GM12892 (cell line): ENCODE results near the gene HELZ2.
"Not testable (repeated sequence)": the region's sequence is repeated elsewhere in the genome, so short reads cannot be mapped to it uniquely, and the experiment has no call there.

ENCODE experiments used
- DNase-seq: peaks from one replicate; pipeline ENCODE4 v3.0.0; 2011; ENCODE audit not compliant: insufficient read length
- FAIRE-seq: peaks from 2 replicates; lab custom pipeline; 2011; peaks lifted over from hg19 to GRCh38; lab: Jason Lieb, UNC
- POLR2A ChIP-seq: IDR thresholded peaks from 2 replicates; pipeline ENCODE4 v1.6.1; 2011; ENCODE audit warnings: low read depth, low read length, control low read depth
- POLR2AphosphoS5 ChIP-seq: IDR thresholded peaks from 2 replicates; pipeline ENCODE4 v1.6.1; 2011; ENCODE audit warnings: low read depth, low read length, control low read depth
- TAF1 ChIP-seq: IDR thresholded peaks from 2 replicates; pipeline ENCODE4 v1.6.1; 2011; ENCODE audit warnings: low read depth, mild to moderate bottlenecking, control low read depth, low read length, borderline replicate concordance

Gene HELZ2

GRCh38 chr20:63574829-63575743 lies 1.0 kb upstream of the HELZ2 start:
- no peak for FAIRE-seq
- no peak for DNase-seq
- TF ChIP-seq POLR2A = no peak
- TF ChIP-seq TAF1 = no peak
- no peak for TF ChIP-seq POLR2AphosphoS5

DNA sequence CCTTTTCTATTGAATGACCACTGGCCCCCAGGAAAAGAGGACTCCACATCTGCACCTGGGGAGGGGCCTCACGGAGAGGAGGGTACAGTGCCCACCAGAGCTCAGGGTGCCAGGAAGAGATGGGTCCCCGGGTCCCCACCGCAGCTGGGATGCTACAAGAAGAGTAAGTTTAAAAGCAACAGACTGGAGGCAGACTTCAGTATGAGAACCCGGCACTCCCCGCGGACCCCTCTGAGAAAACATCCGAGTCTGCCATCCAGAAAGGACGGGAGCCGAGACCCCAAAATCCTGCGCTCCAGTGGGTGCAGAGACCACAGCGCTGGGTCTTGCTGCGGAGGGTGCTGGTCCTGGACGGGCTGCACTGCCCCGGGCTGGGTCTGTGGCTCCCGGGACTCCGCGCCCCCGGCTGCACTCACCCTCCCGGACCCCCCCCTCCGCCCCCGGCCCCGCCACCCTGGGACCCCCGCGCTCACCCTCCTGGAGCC lies 350 bp downstream of the HELZ2 start:
- TF ChIP-seq TAF1 (no peak), POLR2AphosphoS5 (no peak), POLR2A (no peak)
- no peak for FAIRE-seq
- no peak for DNase-seq

- no peak for TF ChIP-seq POLR2AphosphoS5
- no peak for DNase-seq
These were observed 1.0 kb downstream of the HELZ2 start for GRCh38 chr20:63572788-63573646.

GRCh38 chr20:63572071-63572787 lies 1.8 kb downstream of the HELZ2 start:
- DNase-seq = no peak
- FAIRE-seq = no peak
- TF ChIP-seq POLR2A = no peak
- TF ChIP-seq POLR2AphosphoS5 = no peak
- no peak for TF ChIP-seq TAF1

More at GRCh38 chr20:63572788-63573646, 1.0 kb downstream of the HELZ2 start:
- FAIRE-seq = no peak

- FAIRE-seq, DNase-seq: not testable (repeated sequence)
These were observed 3.0 kb downstream of the HELZ2 start for GRCh38 chr20:63571087-63571478.

GRCh38 chr20:63570281-63571086 lies 3.6 kb downstream of the HELZ2 start:
- no peak for TF ChIP-seq POLR2AphosphoS5
- TF ChIP-seq POLR2A = no peak
- no peak for TF ChIP-seq TAF1
- no peak for DNase-seq
- no peak for FAIRE-seq

DNA sequence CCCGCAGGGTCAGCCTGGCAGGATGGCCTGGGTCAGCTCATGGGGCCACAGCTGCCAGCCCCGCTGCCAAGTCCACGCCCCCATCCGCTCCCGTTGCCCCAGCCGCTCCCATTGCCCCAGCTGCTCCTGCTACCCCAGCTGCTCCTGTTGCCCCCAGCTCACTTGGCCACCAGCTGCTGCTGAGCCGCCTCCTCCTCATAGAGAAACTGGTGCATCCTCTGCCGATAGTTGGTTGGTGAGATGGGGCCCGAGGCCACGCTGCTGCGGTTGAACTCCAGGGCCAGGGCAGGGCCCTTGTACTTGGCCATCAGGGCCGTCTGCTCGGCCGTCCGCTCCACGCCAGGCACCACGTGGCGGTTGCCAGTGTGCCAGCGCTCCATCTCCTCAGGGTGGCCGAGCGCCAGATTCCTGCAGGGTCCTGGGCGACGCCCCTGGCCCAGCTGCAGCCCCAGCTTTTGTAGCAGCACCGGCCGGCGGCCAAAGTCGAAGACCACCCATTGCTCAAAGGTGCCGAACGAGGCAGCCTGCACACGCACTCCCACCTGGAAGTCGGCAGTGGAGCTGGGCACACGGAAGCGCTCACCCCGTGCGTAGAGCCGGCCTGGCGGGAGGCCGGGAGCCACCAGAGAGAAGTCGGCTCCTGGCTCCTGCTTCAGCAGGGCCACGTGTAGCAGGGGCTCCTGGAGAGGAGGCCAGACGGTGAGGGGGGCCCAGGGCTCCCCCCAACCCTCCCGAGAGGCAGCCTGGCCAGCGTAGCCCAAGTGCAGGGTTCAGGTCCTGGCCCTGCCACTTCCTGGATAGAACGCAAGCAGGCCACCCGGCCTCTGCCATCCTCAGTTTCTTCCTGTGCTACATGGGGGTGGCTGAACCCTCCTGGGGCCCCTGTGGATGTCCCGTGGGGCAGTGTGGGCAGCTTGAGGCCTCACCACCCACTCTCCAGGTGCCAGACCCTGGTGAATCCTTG lies 4.8 kb downstream of the HELZ2 start:
- FAIRE-seq (peak; percentile 9), DNase-seq (no peak)
- no peak for TF ChIP-seq TAF1
- no peak for TF ChIP-seq POLR2AphosphoS5
- no peak for TF ChIP-seq POLR2A

DNA sequence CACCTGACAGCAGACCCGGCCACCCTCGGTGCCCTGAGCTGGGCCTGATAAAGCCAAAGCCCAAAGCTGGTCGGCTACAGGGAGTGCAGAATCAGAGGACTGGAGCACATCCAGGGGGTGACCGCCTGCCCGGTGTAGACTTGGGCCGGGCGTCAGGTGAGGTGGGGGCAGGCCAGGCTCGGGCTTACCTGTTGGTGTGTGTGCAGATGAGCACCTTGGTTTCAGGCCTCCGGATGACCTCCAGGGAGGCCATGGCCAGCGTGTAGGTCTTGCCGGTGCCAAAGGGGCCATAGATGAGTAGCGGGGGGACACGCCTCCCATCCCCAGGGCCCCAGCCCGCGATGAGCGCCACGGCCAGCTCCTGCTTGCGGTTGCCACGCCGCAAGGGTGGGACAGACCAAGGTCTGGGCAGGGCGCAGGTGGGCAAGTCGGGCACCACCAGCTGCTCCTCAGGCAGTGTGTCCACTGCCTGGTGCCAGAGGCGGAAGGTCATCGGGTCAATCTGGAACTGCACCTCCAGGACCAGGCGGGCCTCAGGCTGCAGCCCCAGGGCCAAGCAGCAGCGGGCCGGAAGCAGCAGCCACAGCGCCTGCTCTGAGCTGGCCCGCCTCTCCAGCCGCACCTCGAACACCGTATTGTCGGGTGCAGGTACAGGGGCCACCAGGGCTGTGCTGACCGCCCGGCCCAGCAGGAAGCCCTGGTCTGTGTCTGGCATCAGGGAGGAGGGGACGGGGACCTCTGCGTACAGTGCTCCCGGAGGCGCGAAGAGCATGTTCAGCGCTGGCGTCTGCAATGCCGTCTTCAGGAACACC lies 5.7 kb downstream of the HELZ2 start:
- DNase-seq (no peak), FAIRE-seq (peak; percentile 36)
- peak; percentile 33; the same call in 1 of the 2 replicates for TF ChIP-seq POLR2A
- TF ChIP-seq TAF1 = no peak

DNA sequence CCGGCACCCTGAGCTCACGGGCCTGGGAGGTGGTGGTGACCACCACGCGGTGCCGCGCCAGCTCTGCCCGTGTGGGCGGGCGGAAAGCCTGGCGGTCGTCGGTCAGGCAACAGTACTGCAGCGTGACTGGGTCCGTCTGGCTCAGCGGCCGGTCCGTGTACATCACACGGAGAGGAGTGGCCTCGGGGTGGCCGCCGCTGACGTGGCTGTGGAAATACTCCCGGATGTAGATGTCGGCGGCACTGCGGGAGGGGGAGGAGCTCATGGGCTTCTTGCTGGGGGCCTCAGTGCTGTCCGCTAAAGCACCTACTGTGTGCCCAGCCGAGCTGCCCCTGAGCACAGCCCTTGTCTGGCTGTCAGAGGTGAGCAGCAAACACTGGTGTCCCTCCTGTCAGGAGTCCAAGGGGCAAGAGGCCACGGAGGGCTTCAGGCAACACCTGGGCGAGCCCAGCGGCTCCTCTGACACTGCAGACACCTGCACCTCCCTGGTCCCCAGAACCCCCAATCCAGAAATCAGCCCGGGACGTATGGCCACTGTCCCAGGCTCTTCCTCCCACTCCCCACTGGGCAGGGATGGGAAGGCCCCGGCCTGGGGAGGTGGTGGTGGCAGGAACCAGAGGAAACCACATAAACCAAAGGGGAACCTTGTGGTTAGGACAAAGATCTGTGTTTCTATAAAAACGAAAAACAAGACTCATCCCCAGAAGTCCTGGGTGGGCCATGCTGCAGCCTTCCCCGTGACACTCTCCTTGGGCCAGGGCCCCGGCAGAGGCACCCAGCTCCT lies 6.5 kb downstream of the HELZ2 start:
- FAIRE-seq (peak; percentile 92), DNase-seq (peak; percentile 70)
- TF ChIP-seq TAF1 (no peak), POLR2AphosphoS5 (no peak; the same call in 1 of the 2 replicates), POLR2A (peak; percentile 49; the same call in 1 of the 2 replicates)
